GM19324 (cell line): ENCODE measurements around the gene FMNL2.

Experiments
- ATAC-seq: cut with Tn5 transposase; IDR thresholded peaks from one replicate; pipeline ENCODE4 v1.9.1; 2021; ENCODE audit warnings: mild to moderate bottlenecking, moderate library complexity; ENCODE audit not compliant: unreplicated experiment, low FRiP score

Gene FMNL2

GRCh38 chr2:152399003-152399402, 64.0 kb downstream of the FMNL2 start:
- ATAC-seq, result no peak

GRCh38 chr2:152400607-152401214, 65.7 kb downstream of the FMNL2 start:
- no peak for ATAC-seq

GRCh38 chr2:152402780-152403759, 68.1 kb downstream of the FMNL2 start:
- ATAC-seq, result no peak

GRCh38 chr2:152405206-152406118, 70.5 kb downstream of the FMNL2 start:
- no peak for ATAC-seq

GRCh38 chr2:152406119-152406835, 71.3 kb downstream of the FMNL2 start:
- peak; percentile 48 for ATAC-seq

- no peak for ATAC-seq
Observed at GRCh38 chr2:152406836-152407161, 71.8 kb downstream of the FMNL2 start.

GRCh38 chr2:152407204-152407721, 72.3 kb downstream of the FMNL2 start:
- ATAC-seq, result peak; percentile 90

GRCh38 chr2:152407806-152408205, 72.8 kb downstream of the FMNL2 start:
- no peak for ATAC-seq

- no peak for ATAC-seq
Observed at GRCh38 chr2:152408254-152408653, 73.3 kb downstream of the FMNL2 start.

- no peak for ATAC-seq
Observed at GRCh38 chr2:152409386-152410164, 74.6 kb downstream of the FMNL2 start.

GRCh38 chr2:152410165-152410597, 75.2 kb downstream of the FMNL2 start:
- no peak for ATAC-seq

GRCh38 chr2:152411154-152411553, 76.2 kb downstream of the FMNL2 start:
- ATAC-seq, result no peak

GRCh38 chr2:152413228-152414030, 78.5 kb downstream of the FMNL2 start:
- ATAC-seq, result no peak

GRCh38 chr2:152415231-152415642, 80.3 kb downstream of the FMNL2 start:
- ATAC-seq, result no peak

- ATAC-seq, result no peak
Observed at GRCh38 chr2:152415796-152416195, 80.8 kb downstream of the FMNL2 start.

- no peak for ATAC-seq
Observed at GRCh38 chr2:152418688-152419087, 83.7 kb downstream of the FMNL2 start.

- ATAC-seq, result no peak
Observed at GRCh38 chr2:152419944-152420343, 85.0 kb downstream of the FMNL2 start.

GRCh38 chr2:152420363-152420762, 85.4 kb downstream of the FMNL2 start:
- no peak for ATAC-seq
